ENCODE measurements around the gene PRDM11.
"Not testable (repeated sequence)": the region's sequence is repeated elsewhere in the genome, so short reads cannot be mapped to it uniquely, and the experiment has no call there.

The PRDM11 gene

DNA sequence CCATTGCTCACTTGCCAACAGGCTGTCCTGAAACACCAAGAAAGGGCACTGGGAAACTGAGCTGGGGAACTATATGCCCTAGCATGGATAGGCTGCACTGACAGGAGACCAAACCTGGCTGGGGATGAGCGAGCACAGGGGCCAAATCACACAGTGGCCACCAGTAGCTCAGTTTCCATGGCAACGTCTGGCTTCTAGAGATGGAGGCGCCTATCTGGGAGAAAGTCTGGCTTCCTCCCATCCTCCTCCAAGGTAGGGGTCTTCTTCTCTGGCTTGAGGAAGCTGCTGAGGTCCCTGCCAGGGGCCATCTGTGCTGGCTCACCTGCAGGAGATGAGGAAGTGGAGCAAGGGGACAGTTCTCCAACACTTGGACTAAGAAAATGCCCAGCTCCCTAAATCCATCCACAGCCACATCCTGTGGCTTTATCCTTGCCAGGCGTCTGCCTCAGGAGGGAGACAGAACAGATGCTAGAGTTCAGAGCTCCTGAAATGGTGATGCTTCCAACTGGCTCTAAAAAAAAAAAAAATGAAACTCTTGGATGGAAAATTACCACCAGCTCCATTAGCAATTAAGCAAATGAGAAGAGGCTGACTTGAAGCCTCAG is 91.4 kb downstream of the PRDM11 start:
- DNase-seq = no peak

DNA sequence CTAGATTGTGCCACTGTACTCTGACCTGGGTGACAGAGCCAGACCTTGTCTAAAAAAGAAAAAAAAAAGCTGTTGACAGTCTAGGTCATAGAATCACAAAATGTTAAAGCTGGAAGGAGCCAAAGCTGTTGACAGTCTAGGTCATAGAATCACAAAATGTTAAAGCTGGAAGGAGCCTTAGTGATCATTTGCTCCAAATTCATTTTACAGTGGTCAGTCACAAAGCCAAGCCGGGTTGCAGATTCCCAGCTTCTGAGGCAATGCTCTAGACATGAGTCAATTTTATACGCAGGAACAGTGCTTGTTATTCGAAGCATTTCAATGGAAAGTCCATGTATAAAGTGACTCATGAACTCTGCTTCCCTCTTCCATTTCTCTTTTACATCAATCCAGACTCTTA is 92.3 kb downstream of the PRDM11 start:
- no peak for DNase-seq

DNA sequence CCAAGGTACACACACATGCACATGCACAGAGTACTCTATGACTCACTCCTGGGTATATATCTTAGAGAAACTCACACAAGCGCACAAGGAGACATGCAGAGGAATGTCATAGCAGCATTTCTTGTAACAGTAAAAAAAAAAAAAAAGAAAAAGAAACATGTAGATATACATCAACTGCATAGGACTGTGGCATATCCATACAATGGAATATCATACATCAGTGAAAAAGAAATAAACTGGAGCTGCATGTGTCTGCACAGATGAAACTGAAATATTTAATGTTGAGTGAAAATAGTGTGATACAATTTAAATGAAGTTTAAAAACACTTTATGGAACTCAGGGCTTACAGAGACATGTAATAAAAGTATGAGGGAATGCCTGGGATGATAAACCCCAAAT is 93.3 kb downstream of the PRDM11 start:
- DNase-seq = no peak

DNA sequence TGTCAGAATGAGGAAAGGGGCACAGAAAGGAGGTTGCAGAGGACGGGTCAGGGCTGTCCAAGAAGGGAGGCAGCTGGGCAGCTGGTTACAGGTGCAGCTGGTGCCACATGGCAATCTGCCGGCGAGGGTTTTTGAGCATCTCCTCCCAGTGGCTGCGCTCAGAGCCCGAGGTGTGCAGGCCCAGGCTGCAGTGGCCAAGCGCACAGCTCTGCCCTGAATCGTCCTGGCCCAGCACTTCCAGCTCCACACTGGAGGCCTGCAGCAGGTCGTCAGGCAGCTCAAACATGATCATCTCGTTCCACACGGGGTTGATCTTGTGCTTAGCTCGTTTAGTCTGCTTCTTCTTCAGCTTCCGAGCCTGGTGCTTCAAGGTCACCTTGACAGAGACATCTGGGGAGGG is 97.5 kb downstream of the PRDM11 start:
- no peak for DNase-seq

DNA sequence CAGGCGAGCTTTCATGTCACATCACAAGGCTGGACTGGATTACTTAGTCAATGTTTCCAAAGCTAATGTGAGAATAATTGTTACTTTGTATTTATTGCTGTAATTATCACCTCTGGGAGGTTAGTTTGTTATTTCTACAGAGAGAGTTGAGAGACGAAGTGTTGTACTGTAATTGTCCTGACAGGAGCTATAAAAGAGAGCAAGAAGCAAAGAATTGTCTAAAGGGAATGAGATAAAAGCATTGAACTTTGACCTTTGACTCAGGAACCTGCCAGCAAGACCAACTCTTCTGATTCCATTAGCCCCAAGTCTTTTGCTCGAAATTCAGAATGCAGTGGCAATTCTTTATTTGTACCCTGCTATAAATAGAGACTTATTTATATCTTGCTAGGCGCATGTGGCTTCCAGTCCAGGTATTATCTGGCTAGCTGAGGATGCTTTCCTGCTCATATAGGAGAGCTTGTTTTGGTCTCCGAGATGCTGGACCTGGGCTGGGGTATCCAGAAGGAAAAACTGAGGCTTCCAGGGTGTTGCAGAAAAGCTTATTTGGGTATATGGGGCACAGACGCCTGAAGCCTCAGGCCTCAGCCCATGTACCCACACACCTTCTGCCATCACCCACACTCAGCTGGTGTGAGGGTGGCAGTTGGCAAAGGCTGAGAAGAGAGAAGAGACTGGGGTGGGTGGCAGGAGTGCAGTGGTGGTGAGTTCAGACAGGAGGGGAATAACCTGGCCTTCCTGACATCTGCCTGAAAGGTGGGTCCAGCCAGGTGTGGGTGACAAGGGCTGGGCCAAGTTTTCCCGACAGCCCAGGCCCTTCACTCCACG is 99.0 kb downstream of the PRDM11 start:
- no peak for DNase-seq

DNA sequence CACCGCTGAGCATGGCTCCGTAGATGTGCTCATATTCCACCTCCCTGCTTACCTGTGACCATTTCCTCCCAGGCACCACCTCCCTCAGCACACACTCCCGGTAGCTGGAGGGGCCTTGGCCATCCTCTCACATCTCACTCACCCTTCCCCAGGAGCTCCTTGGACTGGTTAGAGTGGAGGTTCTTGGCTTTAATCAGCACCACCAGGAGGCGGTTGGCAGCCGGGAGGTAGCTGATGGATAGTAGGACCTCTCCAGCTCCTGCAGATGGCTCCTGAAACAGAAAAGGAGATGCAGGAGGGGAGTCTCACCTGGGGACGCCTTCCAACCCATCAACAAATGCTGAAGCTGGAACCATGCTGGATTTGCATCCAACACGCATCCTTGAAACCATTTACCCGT is 99.8 kb downstream of the PRDM11 start:
- no peak for DNase-seq

DNA sequence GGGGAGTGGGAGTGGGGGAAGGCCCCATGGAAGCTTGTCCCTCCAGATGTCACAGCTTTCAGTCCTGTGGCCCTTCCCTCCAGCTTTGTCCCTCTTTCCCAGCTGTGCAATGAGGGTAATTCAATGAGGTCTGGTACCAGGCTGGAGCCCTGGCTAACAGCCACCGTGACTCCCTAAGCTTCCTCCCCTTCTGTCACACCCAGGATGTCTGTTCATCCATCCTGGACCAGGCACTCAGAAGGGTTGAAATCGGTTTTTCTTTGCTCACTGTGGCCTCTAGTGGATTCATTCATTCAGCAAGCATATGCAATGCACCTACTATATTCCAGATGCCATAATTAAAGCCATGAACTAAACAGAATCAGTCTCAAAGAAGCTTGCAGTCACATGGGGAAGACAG is 101.0 kb downstream of the PRDM11 start:
- DNase-seq = no peak

DNA sequence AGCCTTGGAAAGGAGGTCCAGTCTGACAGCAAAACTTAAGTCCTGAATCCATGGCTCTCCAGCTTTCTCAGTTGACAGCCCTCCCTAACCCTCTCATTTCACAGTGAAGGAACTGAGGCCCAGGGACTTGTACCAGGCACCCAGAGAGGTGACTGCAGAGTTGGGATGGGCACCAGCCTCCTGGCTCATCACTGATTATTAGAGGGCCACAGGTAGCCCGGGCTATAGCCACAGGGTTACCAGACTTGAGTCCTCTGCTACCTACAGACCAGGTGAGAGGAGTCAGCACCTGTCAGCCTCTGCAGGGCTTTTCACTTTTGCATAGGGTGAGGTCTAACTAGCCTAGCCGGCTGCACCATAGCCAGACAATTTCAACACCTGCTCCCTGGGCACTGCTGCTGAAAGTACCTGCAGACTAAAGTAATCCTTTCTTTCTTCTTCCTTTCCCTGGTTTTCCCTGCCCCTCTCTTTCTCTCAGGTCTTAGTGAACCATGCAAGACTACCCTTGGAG is 102.1 kb downstream of the PRDM11 start:
- no peak for DNase-seq

DNA sequence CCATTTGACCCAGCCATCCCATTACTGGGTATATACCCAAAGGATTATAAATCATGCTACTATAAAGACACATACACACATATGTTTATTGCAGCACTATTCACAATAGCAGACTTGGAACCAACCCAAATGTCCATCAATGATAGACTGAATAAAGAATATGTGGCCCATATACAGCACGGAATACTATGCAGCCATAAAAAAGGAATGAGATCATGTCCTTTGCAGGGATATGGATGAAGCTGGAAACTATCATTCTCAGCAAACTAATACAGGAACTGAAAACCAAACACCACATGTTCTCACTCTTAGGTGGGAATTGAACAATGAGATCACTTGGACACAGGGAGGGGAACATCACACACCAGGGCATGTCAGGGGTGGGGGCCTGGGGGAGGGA is 102.9 kb downstream of the PRDM11 start:
- DNase-seq = not testable (repeated sequence)

DNA sequence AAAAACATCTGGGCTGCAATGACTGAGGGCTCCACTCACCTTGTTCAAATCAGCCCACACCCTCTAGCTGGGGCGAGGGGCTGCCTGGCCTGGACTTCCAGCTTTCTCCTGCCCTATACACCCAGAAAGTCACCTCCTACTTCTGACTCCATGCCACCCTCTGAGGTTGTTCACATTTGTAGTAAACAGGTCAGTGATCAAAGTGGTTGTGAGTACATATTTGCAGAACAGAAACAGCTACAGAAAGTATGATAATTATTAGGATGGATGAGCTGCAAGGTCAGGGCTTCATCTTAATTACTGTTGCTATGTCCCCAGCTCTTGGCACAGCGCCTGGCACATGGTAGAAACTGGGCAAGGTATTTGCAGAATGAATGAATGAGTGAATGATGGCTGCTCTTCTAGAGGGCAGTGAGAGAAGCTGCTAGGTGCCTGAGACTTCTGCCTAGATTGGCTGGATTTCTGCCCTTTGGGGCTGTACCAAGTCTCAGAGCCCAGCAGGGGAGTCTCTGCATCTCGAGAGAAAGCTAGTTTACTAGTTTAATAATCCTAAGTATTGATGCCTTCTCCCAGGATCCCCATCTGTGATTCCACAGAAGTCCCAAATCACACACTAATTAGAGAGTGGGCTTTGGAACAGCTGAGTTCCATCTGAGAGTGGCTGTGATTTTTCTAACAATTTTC is 103.7 kb downstream of the PRDM11 start:
- no peak for DNase-seq

DNA sequence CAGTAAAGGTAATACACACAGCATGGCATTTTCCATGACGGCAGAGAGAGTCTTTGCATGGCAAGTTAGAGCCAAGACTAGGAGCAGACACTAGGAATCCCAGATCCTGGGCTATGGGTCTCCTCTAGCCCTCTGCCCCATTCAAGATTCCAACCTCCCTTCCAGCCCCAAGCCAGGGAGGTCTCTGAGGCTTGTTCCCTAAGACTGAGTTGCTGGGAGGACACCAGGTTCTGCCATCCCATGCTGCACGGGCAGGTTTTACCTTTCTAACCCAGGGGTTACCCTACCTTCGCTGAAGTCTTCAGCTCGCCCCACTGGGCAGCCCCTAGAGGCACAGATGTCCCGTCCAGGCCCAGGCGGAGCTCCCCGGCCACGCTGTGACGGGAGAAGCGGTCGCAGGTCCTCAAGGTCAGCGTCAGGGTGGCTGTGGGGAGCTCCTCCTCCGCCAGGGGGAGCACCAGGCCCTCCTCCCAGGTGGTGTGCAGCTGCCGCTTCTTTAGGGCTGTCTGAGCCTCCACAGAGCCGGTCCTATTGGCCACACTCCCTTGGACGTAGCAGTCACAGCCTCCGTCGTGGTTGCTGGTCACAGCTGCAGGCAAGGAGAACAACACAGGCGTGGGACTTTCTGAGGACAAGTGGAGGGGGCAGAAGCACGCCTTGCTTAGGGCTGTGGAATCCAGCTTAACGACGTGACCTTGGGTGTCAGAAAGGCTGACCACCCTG is 105.9 kb downstream of the PRDM11 start:
- peak; percentile 4 to 12 for DNase-seq

DNA sequence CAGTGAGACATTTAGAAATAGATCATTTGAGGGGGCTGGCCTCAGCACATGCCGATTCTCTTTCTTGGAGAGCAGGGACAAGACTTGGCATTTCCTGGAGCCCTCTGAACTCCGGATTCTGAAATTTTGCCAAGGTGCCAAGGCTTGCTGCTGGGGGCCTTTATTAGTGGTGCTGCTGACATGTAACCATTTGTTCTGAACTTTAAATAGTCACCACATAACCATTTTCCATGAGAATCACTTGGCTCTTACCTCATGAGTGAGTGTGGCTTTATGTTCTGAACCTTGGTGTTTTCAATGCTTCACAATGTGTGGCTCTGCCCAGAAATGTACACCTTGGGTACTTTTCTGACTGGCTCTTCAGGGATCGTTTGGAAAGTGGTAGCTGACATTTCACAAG is 106.4 kb downstream of the PRDM11 start:
- no peak for DNase-seq

DNA sequence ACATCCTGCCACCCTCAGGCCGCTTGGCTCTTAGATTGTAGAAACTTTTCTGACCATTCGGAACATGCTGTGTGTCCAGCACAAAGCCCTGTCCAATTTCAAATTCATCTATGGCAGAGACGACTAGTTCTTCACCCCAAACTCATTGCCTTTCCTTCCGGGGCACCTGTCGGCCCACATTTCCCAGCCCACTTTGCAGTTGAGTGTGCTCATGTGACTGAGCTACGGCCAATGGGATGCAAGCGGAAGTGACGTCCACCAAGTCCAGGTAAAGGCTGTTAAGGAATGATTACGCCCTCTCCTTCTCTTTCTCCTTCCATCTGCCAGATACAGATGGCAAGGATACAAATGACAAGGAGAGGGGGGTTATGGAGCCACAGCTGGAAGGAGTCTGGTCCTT is 107.2 kb downstream of the PRDM11 start:
- no peak for DNase-seq

DNA sequence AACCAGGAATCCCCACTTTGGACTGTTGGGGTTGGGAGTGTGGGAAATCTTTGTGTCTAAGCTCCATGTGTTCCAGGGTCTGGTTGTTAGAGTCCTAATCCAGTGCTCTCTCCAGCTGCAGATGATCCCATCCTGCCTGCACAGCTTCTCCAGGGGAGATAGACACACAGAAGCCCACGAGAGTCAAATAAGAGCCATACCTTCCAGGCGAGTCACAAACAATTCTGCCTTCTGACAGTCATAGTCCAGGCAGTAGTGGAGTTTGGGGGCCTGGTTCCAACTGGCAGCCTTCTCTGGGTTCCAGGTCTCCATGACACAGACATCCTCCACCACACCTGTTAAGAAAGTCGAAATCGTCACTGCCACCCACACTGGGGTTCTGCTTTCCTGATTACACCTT is 107.6 kb downstream of the PRDM11 start:
- no peak for DNase-seq

DNA sequence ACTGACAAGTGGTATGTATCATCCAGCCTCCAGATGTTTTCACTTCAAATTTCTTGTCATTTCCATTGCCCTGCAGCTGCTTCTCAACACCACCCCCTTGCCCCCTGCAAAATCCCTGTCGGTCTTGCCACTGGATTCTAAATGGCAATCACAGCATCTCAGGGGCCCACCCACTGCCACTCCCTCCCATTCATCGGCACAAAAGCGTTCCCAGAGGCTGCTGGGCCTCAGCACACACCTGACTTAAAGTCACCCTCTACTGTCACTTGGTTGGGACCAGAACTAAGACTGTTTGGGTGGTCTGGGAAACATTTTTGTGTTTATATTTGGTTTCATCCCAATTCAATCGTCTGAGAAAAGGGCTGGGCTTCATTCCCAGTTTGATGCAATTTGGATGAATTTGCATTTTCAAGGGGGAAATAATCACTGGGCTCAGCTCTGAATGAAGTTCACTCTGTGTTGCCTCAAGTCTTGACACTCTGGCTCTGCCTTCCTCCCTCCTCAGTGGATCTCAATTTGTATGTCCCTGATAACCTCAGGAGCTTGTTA is 112.6 kb downstream of the PRDM11 start:
- DNase-seq = no peak

DNA sequence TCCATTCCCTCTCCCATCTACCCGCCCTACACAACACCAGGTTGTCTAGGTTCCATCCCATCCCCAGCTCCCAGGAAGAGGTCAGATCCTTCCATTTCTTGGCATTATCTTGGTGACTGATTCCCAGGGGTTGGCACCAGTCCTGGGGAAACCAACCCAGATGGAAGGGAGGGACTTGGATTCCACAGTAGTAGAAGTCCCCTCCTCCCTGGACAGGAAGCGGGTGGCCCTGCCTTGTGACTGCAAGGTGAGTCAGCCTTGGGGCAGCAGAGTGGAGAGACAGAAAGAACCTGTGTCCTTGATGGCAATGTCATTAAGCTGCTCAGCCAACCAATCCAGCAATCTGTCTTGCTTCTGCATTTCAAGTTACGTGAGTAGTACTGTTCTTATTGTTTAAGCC is 113.2 kb downstream of the PRDM11 start:
- no peak for DNase-seq

DNA sequence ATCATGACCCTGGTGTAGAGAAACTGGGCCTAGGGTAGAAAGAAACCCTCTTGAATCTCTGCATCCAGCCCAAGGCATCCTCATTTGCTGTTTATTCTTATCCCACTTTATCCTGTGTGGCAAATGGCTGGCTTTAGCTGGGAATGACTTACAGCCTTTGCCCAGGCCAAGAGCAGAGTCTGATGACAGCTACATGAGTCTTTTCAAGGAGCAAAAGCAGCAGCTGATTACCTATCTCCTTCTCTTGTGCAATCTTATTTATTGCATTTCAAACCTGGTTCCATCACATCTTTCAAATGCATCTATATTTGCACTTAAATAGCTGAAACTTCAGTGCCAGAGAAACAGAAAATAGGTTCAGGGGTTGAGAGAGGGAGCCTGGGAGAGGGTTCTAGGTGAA is 113.6 kb downstream of the PRDM11 start:
- no peak for DNase-seq

DNA sequence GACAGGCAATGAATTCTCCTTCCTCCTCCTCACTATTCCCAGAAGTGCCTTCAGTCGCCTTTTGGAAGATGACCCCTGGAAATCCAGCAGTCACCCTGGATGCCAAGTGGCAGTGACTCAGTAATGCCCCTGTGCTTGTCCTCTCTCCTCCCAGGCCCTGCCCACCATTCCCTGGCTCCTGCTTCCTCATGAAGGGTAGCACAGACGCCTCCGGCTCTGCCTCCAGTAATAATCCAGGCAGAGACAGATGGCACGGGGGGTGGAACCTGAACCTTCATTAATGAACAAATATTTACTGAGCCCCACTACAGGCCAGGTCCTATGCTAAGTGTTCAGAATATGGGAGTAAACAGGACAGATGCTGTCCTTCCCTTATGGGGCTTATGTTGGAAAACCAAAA is 116.5 kb downstream of the PRDM11 start:
- no peak for DNase-seq

DNA sequence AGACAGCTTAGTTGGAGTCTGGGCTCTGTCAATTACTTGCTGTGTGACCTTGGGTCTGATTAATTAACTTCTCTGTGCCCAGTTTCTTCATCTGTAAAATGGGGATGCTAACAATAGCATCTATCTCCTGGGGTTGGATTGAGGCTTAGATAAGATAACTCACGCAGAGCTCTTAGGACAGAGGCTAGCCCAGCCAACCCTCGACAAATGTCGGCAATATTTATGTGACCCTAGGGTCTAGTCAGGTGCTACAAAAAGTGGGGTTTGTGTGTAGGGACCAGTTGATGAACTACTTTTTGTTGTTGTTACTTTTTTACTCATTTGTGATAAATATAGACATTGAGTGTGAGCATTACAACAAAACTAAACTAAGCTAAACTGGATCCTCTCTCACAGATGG is 117.3 kb downstream of the PRDM11 start:
- no peak for DNase-seq

DNA sequence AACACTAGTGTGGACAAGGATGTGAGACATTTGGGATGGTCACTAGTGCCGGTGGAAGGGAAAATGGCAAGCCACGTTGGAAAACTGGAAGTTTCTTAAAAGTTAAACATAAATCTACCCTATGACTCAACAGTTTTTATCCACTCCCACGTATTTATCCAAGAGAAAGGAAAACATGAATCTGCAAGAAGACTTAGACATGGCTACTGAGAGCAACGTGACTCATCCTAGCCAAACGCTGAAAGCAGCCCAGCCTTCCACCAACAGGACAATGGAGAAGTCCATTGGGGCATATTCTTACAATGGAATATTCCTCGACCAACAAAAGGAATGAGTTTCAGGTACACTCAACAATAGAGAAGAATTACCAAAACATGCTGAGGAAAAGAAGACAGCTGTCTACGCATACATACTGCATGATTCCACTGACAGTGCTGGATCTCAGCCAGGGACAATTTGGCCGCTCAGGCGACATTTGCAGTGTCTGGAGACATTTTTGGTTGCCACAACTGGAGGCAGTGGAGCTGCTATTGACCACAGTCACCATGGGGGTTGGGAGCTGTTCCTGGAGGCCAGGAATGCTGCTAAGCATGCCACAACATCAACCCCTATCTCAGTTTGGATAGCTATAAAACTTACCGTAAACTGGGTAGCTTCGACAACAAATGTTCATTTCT is 118.5 kb downstream of the PRDM11 start:
- no peak for DNase-seq

DNA sequence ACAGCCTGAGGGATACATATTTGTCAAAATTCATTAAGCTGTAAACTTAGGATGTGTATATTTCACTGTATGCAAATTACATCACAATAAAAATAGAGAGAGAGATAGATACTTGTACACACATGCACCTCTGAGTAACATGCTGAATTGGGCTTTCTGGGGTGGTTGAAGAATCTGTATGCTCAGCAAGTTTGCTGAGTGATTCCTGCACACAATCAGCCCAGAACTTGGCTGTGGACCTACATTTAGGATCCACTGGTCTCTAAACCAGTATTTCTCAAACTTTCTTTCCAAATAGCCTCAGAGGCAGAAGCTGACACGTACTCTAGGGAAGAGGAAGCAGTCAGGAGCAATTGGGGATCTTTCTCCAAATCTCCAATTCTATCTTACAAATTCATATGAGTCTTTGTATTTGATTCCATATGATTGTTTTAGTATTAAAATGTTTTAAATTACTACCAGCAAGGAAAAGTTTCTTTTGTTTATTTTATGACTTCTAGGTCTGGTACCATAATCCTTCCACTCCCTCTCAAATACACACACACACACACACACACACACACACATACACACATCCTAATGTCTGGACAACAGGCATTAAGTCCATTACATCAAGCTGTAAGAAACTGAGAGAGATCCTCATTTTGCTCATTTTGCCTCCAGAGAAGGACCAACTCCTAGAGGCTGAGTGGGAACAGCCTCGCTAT is 119.7 kb downstream of the PRDM11 start:
- DNase-seq = no peak

DNA sequence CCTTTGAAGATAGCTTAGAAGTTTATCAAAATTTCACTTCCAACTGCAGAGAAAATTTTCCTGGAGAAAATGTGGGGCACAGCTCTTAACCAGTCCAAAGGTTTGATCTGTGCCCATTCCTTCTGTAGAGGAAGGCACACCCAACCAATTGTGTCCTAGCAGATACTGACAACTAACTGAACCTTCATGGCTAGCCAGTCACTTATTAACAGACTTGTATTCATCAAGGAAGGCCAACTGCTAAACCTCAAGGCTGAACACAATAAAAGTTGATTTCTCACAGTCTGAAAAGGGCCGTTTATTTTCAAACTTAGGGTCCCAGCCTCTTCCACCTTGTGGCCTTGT is 120.2 kb downstream of the PRDM11 start:
- DNase-seq = no peak
